ENCODE measurements around the gene CASP2. TPM values are rescaled to one million over a fixed set of nuclear protein-coding genes. Genes with fewer than 3 reads are reported as not detected.

Gene CASP2
- total RNA-seq, 1 experiment from 2014 or later = 64.1 TPM

DNA sequence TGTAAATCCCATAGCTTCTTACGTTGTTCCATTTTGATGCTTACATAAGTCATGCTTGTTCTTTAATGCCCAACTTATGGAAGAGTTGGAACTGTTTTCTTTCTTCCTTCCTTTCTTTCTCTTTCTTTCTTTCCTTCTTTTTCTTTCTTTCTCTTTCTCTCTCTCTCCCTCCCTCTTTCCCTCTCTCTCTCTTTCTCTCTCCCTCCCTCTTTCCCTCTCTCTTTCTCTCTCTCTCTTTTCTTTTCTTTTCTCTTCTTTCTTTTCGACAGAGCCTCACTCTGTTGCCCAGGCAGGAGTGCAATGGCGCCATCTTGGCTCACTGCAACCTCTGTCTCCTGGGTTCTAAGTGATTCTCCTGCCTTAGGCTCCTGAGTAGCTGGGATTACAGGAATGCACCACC, 55.4 kb downstream of the CASP2 start:
- POLR2A ChIA-PET = no interaction called here
- no TSS peak for BruUV-seq (replicated peaks)
- intact Hi-C loops (cut with micrococcal nuclease) = no loop called here

More for the DNA sequence above, 55.4 kb downstream of the CASP2 start:
- Histone ChIP-seq H3K27me3 (ENCODE audit: insufficient read depth, low read length) (no peaks in the 10 kb centered on the region), H3K9me2 (ENCODE audit: insufficient read depth) (no peaks in the 10 kb centered on the region), H3K4me2 (ENCODE audit: low read length) (no peak overlapping the region), H3K9me3 (ENCODE audit: control insufficient read depth in 1 of 2, insufficient read depth in 1 of 2, low read depth in 1 of 2, low read length in 2 of 2) (no peaks in the 10 kb centered on the region), H3K79me2 (ENCODE audit: insufficient read depth, low read length) (no peaks in the 10 kb centered on the region), H4K20me1 (ENCODE audit: insufficient read depth) (no peaks in the 10 kb centered on the region), H3K9ac (ENCODE audit: low read length) (no peak overlapping the region), H2AFZ (ENCODE audit: low read depth, low read length, poor library complexity, severe bottlenecking) (no peak overlapping the region), H3K4me1 (ENCODE audit: control insufficient read depth in 1 of 2, insufficient read depth in 2 of 2, low read length in 2 of 2) (peaks cover 4 to 14% of the 10 kb centered on the region in 2 experiments; a peak in 3 of 4 replicates), H3K27ac (ENCODE audit: low read depth, low read length) (no peak overlapping the region), H3K4me3 (replicated peaks in 1 of 2; ENCODE audit: low read depth in 1 of 2, low read length in 2 of 2) (no peak overlapping the region), H3K36me3 (ENCODE audit: control insufficient read depth in 1 of 2, insufficient read depth in 2 of 2, low read length in 2 of 2) (no peaks in the 10 kb centered on the region)
- DNase-seq (ENCODE audit: low read depth, low spot score) = no peak
- ChIA-PET CTCF (no interaction called here), RAD21 (ENCODE audit: low non-redundant PET in 1 of 2, low total read pairs in 2 of 2, uncharacterized antibody in 2 of 2, unreplicated experiment in 2 of 2) (no interaction called here)
- no peak for TF ChIP-seq EZH2 (IDR thresholded peaks at IDR 0.05)
- no peak for TF ChIP-seq ZNF274 (IDR thresholded peaks at IDR 0.05; ENCODE audit: low read depth, low read length)
- no peak for TF ChIP-seq SRF (IDR thresholded peaks at IDR 0.05; ENCODE audit: low read depth)
- no peak for TF ChIP-seq SIN3A (IDR thresholded peaks at IDR 0.05; ENCODE audit: low read depth)
- TF ChIP-seq CEBPB (IDR thresholded peaks at IDR 0.05; ENCODE audit: low read depth) = no peak
- TF ChIP-seq POLR2AphosphoS5 (IDR thresholded peaks at IDR 0.05; ENCODE audit: low read depth, low read length) = no peak
- TF ChIP-seq FOSL1 (IDR thresholded peaks at IDR 0.05; ENCODE audit: low read depth) = no peak
- TF ChIP-seq, protein P1, sequence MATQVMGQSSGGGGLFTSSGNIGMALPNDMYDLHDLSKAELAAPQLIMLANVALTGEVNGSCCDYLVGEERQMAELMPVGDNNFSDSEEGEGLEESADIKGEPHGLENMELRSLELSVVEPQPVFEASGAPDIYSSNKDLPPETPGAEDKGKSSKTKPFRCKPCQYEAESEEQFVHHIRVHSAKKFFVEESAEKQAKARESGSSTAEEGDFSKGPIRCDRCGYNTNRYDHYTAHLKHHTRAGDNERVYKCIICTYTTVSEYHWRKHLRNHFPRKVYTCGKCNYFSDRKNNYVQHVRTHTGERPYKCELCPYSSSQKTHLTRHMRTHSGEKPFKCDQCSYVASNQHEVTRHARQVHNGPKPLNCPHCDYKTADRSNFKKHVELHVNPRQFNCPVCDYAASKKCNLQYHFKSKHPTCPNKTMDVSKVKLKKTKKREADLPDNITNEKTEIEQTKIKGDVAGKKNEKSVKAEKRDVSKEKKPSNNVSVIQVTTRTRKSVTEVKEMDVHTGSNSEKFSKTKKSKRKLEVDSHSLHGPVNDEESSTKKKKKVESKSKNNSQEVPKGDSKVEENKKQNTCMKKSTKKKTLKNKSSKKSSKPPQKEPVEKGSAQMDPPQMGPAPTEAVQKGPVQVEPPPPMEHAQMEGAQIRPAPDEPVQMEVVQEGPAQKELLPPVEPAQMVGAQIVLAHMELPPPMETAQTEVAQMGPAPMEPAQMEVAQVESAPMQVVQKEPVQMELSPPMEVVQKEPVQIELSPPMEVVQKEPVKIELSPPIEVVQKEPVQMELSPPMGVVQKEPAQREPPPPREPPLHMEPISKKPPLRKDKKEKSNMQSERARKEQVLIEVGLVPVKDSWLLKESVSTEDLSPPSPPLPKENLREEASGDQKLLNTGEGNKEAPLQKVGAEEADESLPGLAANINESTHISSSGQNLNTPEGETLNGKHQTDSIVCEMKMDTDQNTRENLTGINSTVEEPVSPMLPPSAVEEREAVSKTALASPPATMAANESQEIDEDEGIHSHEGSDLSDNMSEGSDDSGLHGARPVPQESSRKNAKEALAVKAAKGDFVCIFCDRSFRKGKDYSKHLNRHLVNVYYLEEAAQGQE (IDR thresholded peaks at IDR 0.05; ENCODE audit: low read depth) = no peak
- TF ChIP-seq, protein P2, sequence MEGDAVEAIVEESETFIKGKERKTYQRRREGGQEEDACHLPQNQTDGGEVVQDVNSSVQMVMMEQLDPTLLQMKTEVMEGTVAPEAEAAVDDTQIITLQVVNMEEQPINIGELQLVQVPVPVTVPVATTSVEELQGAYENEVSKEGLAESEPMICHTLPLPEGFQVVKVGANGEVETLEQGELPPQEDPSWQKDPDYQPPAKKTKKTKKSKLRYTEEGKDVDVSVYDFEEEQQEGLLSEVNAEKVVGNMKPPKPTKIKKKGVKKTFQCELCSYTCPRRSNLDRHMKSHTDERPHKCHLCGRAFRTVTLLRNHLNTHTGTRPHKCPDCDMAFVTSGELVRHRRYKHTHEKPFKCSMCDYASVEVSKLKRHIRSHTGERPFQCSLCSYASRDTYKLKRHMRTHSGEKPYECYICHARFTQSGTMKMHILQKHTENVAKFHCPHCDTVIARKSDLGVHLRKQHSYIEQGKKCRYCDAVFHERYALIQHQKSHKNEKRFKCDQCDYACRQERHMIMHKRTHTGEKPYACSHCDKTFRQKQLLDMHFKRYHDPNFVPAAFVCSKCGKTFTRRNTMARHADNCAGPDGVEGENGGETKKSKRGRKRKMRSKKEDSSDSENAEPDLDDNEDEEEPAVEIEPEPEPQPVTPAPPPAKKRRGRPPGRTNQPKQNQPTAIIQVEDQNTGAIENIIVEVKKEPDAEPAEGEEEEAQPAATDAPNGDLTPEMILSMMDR (IDR thresholded peaks at IDR 0.05 in 2 of 3, conservative IDR thresholded peaks at IDR 0.05 in 1 of 3; ENCODE audit: borderline replicate concordance in 1 of 3, insufficient read depth in 1 of 3, low read depth in 2 of 3, low read length in 2 of 3) = no peak
- TF ChIP-seq YY1 (IDR thresholded peaks at IDR 0.05; ENCODE audit: extremely low read depth, insufficient replicate concordance, low read depth, low read length) = no peak
- TF ChIP-seq SP1 (IDR thresholded peaks at IDR 0.05; ENCODE audit: low read depth) = no peak
- TF ChIP-seq, protein P3, sequence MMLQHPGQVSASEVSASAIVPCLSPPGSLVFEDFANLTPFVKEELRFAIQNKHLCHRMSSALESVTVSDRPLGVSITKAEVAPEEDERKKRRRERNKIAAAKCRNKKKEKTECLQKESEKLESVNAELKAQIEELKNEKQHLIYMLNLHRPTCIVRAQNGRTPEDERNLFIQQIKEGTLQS (IDR thresholded peaks at IDR 0.05) = no peak
- TF ChIP-seq POLR2A (IDR thresholded peaks at IDR 0.05; ENCODE audit: borderline replicate concordance, extremely low read depth, insufficient read depth, insufficient read length) = no peak
- no peak for TF ChIP-seq CBX3 (IDR thresholded peaks at IDR 0.05; ENCODE audit: low read depth)
- TF ChIP-seq RAD21 (IDR thresholded peaks at IDR 0.05; ENCODE audit: low read depth) = no peak
- no peak for TF ChIP-seq TCF7L2 (IDR thresholded peaks at IDR 0.05; ENCODE audit: borderline replicate concordance, extremely low read depth, insufficient read depth, insufficient read length)
- TF ChIP-seq EGR1 (IDR thresholded peaks at IDR 0.05; ENCODE audit: low read depth) = no peak
- TF ChIP-seq ZFX (IDR thresholded peaks at IDR 0.05) = no peak
- TF ChIP-seq EZH2phosphoT487 (IDR thresholded peaks at IDR 0.05; ENCODE audit: borderline replicate concordance) = no peak
- ATAC-seq = no peak

All from HCT116 (cell line).